GM19468 (cell line): ENCODE data around the gene PCDH1.

Experiments used
- ATAC-seq: cut with Tn5 transposase; IDR thresholded peaks from one replicate; pipeline ENCODE4 v1.9.1; 2021; ENCODE audit warnings: mild to moderate bottlenecking, moderate library complexity, moderate number of reproducible peaks; ENCODE audit not compliant: unreplicated experiment; ENCODE audit errors: extremely low read depth

PCDH1 gene

DNA sequence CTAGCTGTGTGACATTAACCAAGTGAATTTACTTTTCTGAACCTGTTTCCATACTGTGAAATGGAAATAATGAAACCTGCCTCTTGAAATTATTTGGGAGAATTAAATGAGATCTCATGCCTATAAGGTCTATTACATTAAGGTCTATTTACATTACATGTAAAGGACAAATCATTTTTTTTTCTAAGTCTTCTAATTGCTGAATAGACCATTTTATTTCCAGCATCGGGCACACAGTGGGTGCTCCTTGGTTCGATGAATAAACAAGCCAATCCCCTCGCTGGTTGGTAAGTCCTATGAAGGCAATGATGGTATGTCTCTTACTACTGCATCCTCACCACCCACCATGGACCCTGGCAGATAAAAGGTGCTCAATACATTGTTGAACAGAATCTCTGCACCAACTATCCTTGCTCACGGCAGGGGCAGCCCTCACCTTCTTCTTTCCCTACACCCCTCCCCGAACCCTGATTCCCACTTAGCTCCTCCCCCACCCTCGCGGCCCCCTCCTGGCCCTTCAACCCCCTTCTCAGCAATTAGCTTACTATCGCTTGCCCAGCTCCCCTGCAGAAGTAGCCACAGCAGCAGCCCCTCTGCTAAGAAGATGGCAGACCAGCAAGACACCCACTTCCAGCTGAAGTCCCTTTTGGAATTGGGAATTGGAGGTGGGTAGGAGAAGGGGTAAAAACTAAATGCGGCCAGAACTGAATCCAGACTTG is 3.0 kb downstream of the PCDH1 start:
- ATAC-seq = no peak

DNA sequence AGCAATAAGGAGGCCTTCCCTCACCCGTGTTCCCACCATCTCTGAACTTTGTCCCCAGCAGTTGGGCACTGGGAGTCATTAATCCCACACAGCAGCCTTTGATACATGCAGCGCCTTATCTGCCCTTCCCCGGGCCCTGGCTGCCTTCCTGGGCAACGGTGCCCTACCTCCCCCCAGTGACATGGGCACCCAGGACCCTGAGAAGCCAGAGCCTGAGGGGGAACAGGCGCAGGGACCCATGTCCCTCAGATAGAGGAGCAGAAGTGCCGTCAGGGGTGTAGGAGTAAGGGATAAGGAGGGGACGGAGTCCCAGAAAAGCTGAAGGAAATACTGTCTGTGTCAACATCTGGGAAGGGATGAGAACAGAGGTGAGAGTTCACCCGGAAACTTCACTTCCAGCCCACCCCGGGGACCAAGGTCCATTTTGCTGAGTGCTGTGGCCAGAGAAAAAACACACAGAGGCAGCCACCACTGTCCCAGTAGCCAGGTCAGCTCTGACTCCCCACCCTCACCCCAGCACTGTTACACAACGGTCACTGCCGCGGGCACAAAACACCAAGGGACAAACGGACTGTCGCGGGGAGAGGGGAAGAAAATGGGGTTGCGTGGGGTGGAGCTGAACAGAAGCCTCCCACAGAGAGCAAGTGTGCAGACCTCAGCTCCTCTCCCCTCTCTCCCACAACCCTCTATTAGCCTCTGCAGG is 3.8 kb downstream of the PCDH1 start:
- no peak for ATAC-seq

DNA sequence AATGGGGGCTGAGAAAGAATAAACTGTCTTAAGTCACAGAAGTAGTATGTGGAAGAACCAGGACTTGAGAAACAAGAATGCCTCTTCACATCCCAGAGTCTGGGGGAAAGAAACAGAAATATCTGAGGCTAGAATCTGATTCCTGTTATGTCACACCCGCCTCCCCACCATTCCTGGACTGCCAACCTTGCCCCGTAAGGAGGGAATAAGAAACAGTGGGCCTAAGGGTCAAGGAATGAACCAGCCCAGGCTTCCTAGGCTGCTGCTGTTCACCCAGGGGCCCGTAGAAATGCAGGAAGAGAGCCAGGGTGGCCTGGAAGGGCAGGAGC is 4.3 kb downstream of the PCDH1 start:
- no peak for ATAC-seq

DNA sequence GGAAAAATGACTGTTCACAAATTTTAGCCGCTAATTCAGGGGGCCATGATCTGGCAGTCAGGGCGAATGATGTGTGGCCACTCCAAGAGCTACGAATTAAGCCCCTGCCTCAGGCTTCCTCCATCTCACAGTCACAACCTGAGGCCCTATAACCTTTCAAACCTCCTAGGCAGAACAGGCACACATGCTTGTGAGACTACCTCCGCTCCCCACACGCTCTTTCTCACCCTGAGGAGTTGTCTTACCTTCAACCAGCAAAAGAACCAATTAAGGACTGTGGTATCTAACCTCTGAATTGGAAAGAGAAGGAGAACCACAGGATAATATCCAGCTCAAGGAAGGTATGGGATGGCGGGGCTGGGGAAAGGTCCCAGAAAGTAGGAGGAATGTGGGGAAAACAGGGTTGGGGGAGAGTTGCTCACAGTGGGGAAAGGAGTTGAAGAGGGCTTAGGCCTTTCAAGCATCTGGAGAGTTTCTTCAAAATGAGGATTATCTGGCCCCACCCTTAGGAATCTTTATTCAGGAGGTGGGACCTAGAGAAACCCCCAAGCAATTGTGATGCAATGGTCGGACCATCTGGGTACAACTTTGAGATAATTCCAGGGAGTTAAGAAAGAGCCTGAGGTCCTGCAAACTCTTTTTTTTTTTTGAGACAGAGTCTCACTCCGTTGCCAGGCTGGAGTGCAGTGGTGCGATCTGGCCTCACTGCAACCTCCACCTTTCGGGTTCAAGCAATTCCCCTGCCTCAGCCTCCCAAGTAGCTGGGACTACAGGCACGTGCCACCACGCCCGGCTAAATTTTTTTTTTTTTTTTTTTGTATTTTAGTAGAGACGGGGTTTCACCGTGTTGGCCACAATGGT is 5.5 kb downstream of the PCDH1 start:
- no peak for ATAC-seq

DNA sequence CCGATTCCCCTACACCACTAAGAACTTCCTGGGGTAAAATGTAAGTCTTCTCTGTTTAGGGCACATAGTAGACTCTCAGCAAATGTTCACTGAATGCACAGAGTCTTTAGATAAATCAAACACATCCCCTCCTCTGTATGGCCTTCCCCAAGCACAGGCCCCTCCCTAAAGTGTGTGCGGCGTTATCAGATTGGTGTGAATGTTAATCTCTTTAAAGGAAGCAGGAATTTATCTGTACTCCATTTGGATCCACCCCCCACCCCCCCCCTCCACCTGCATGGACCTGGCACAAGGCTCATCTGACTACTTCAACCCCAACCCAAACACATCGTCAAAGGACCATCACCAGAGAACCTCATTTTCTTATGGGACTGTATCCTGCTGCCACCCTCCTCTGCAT is 6.3 kb downstream of the PCDH1 start:
- no peak for ATAC-seq

DNA sequence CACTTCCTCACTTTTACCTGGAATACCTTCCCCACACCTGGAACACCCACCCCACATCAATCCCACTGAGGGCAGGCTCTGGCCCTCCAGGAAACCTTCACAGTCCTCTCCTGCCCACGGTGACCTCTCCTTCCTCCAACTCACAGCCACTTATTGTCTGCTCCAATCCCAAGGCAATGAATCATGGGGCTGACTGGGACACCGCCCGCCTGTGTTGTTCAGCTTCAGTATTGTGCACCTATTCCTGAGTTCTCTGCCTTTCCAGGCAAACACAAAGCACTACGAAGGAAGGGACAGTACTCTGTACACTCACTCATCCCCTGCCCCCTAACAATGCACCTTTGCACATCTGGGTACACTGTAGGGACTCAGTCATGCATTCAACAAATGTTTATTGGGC is 7.3 kb downstream of the PCDH1 start:
- no peak for ATAC-seq

DNA sequence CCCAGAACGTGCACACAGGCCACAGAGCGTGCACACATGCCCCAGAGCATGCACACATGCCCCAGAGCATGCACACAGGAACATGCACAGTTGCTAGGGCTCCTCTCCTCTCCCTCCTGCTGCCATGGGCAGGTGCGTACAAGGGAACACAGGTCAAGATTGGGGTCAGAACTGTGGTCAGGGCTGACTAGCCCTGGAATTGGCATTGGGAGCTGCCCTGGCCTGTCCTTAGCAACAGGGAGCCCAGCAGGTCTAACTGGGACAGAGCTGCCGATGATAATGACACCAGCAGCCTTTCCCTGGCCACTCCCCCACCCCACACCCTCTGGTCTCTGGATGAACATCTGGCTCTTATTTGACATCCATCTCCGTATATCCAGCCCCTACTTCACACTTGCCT is 8.0 kb downstream of the PCDH1 start:
- no peak for ATAC-seq

DNA sequence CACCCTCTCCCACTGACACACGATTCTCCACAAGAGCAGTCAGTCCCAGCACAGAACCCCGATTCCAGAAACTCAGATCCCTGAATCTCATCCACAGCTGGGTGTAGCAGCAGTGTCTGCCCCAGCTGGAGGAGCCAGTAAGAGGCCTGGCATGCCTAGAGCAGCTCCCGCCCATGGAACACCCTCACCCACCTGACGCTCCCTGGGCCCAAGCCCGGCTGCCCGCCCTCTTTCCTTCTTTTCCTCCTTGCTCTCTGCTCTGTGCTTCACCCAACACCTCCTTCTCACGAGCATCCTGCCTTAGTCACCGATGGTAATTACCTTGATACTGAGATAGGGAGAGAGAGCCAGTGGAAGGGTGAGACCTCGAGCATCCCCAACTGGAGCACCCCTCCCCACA is 8.7 kb downstream of the PCDH1 start:
- ATAC-seq = no peak

DNA sequence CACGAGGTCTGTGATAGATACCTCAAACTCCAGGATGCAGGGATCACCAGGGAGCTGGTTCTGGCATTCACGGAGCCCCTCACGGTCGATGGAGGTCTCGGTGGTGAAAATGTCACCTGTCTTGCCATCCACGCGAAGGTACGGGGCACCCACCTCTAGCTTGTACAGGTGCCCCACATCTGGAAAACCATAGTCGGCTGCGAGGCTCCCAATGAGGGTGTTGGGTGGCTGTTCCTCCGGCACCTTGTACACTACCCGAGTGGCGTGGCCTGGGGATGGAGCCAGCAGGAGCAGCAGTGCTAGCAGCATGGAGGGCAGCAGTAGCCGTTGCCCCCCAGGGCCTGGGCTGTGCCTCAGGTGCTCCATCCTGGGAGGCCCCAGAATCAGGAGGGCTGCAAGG is 9.2 kb downstream of the PCDH1 start:
- ATAC-seq = no peak

DNA sequence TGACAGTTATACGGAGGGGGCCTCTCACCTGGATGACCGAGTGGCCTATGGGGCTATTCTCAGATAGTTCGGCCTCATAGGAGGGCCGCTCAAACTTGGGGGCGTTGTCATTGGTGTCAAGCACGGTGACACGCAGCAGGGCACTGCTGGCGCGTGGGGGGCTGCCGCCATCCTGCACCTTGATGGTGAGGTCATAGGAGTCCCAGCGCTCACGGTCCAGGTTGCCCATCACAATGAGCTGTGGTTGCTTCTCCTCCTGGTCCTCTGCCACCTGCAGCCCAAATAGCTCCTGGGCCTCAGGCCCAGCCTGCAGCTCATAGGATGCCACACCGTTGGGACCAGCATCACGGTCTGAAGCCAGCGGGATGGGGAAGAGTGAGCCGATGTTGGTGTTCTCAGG is 9.7 kb downstream of the PCDH1 start:
- no peak for ATAC-seq

DNA sequence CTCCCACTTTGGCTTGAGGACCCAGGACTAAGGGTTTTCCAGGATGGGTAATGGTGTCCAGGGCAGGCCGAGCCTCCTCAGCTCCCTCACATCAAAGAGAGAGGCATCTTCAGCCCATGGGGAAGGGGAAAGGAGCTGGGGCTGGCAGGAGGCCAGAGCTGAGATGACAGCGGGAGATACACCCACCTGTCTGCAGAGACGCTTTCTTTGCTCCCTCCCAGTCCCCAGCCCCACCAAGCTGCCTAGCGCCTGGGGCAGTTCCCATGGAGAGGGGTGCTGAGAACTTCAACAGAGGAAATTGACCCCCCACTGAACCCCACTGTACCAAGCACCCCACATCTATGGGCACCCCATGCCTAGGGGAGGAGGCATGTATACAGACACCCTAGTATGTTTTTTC is 10.6 kb downstream of the PCDH1 start:
- ATAC-seq = no peak

DNA sequence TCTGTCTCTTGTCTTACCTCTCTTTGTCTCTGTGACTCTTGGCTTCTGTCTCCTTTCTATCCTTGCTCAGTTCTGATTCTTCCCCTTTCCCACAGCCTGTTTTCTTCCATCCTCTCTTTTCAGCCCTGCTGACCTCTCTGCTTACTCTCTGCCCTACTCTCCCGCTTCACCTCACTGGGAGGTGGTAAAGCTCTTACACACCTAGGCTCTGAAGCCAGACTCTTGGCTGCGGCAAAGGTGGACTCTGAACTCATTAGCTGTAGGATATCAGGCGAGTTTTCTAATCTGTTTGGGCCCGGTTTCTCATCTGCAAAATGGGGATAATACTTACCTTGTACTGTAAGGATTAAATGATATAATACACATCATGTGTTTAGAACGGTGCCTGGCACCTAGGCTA is 11.1 kb downstream of the PCDH1 start:
- ATAC-seq = no peak

DNA sequence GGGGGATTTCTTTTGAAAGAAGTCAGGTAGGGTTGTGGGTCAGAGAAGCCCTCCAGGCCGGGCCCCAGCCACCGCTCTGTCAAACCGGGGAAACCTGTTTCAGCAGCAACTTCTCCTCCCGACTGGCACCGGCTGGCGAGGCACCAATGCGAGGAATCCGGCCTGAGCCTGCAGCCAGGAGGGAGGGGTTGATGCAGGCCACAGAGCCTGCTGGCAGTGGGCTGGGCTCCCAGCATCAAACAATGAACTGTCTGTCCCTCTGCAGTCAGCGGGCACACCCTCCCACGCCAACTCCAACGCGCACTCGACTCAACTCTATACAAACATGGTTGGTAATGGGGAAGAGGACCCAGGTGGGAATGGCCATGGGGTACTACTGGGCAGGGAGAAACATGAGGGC is 12.1 kb downstream of the PCDH1 start:
- ATAC-seq = no peak

DNA sequence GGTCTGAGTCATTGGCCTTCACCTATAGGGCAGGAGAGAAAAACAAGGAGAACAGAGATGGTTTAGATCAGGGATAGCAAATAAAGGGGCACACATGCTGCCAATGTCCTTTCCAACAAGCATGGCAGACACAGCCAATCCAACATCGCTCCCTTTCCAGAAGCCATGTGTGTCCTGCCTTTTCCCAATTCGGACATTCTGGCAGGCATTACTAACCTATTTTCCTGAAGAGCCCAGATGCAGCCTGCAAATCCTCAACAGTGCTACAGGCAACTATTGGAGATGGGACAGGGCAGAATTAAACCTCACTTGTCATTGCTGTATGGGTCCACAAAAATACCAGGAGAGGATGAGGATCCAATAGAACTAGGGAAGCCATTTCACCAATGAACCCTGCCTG is 12.8 kb downstream of the PCDH1 start:
- no peak for ATAC-seq

DNA sequence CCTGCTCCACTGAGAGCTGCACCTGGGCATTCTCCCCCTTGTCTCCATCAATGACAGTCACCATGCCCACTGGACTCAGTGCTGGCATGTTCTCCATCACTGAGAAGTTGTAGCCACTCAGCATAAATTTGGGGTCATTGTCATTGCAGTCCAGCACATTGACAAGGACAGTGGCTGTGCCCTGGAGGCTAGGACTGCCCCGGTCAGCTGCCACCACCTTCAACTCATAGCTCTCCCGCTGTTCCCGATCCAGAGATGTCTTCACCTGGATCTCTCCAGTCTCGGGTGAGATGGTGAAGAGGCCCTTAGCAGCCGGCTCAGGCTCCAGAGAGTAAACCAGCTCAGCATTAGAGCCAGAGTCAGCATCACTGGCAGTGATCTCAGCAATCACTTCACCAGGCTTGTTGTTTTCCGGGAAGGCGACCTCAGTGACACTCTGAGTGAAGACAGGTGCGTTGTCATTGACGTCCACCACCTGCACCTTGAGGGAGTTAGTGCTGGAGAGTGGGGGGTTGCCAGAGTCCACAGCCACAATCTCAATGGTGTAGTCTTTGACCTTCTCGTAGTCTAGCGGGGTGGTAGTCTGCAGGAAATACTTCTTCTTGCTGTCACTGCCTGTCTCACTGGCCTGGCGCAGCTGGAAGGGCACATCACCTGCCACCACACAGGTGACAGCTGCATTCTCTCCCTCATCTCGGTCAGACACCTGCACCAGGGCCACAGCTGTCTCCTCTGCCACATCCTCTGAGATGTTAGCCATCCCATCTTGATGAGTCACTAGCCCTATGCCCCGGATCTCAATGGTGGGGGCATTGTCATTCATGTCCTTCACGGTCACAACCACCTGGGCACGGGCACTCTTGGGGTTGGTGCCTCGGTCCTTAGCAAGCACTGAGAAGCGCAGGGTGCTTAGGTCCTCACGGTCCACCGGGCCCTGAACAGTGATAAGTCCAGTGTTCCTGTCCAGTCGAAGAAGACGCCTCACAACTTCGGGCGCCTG is 13.5 kb downstream of the PCDH1 start:
- ATAC-seq = no peak

DNA sequence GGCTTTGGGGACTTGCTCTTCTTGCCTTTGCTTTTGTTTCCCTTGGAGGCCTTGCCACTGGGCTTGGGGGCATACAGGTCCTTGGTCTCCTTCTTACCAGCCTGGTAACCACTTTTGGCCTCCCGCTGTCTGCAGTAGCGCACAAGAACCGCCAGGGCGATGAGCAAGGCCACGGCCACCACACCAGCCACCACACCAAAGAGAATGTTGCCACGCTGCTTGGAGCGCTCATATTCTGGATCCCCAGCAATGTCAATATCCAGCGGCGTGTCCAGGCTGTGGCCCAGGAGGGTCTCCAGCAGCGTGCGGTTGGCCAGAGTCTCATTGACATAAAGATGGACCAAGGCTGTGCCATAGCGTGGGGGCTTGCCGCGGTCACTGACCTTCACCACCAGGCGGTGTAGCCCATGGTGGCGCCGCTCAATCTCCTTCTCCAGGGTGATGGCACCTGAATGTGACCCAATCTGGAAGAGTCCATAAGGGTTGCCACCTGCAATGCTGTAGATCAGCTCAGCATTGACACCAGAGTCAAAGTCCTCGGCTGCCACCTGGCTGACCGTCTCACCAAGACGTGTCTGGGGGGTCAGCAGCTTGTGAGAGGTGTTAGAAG is 14.5 kb downstream of the PCDH1 start:
- no peak for ATAC-seq

DNA sequence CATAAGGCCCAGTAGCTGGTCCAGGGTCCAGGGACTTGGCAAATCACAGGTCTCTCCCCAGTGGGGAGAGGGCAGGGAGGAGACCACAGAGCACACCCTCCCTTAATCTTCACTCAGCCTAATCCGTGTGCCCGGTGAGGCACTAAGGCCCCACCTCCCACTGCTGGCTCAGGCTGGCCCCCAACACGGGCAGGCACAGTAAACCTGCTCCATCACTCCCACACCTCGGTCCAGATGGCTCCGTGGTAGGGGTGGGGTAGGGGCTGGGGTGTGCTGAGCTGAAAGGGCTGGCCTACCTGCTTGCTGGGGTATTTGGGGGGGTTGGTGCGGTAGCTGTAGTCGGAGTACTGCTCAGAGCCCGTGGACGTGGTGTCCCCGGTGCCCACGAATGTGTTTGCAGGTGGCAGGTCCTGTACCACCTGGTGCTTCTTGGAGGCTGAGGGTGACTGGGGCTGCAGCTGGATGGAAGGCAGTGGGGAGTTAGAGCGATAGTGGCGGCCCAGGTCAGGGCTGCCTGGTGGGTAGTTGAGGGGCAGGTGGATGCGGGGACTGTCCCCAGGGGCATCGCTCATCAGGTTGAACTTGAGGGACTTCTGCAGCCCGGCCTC is 15.2 kb downstream of the PCDH1 start:
- ATAC-seq = no peak

DNA sequence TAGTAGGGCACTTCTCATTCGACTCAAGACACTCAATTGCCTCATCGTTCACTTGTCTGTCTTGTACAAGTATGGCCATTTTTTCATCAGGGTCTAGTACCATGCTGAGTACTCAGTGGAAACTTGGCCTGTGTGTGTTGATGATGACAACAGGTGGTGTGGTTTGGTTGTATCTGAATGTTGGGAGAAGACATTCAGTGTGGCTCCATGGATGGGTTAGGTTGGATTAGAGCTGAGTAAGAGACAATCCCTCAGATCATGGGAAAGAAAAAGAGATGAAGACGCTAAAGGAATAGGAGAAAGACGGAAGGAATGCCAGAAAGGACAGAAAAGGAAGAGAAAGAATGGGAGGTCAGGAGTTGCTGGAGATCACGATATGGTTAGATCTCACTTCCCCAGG is 17.0 kb downstream of the PCDH1 start:
- no peak for ATAC-seq

DNA sequence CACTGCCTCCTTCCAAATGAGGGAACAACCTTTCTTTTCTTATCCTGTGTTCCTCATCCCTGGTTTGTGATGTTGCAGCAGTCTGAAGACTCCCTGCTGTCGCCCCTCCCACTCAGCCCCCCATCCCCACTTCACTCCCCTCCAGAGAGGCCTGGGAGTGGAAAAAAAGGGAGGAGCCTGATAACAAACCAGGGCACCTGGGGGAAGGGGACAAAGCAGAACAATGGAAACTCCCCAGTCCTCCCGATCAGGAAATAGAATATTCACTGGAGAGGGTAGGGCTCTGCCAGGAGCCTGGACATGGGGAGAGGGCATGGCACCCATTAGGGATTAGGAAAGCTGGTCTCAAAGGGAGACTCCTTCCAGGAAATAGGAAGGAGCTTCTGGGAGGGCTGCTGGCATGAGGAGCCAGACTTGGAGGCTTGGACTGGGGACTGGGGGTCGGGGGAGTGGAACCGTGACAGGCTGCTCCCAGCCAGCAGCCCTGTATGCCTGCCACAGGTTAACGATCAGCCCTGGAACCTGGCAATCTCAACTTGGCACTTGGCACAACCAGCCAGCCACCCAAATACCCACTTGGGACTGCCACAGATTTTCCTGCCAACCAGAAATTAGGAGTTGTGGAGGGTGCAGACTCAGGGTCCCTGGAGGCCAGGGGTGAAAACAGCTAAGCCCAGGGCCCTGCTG is 20.0 kb downstream of the PCDH1 start:
- no peak for ATAC-seq
